HG03442 (cell line): ENCODE results near the gene TDG.

Source experiments
- ATAC-seq: cut with Tn5 transposase; IDR thresholded peaks from one replicate; pipeline ENCODE4 v1.9.1; 2021; ENCODE audit warnings: mild to moderate bottlenecking, moderate library complexity; ENCODE audit not compliant: unreplicated experiment

TDG gene

GRCh38 chr12:103965590-103966504 lies at the start of gene TDG:
Gene TDG (plus strand): TSS chr12:103965872. CDS start chr12:103966038, 166 bp downstream.
- peak; percentile 94 for ATAC-seq

DNA sequence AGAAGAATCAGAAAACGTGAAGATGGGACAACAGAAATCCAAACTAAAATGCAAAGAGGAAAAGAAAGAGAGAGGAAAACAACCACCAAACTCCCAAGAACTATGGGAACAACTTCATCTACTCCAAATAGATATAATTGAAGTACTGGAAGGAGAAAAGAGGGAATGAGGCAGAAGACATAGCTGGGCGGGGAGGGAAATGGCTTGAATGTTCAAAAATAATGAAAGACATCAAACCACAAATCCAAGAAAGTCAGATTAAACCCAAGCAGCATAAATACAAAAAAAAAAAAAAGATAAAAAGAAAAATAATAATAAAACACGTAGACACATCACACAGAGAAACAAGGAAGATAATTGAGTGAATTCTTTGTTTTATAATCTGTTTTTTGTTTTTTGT lies 47.8 kb upstream of the TDG start:
- no peak for ATAC-seq

GRCh38 chr12:103924761-103925641 lies 40.7 kb upstream of the TDG start:
- ATAC-seq, result peak; percentile 44

- no peak for ATAC-seq
Observed at GRCh38 chr12:103928682-103929045, 37.0 kb upstream of the TDG start.

GRCh38 chr12:103929046-103929783 lies 36.5 kb upstream of the TDG start:
- ATAC-seq, result peak; percentile 14

DNA sequence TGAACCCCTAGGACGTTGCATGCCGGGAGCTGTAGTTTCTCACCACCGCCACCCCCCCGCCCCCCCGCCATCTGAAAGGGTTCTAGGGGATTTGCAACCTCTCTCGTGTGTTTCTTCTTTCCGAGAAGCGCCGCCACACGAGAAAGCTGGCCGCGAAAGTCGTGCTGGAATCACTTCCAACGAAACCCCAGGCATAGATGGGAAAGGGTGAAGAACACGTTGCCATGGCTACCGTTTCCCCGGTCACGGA lies 36.0 kb upstream of the TDG start:
- ATAC-seq, result no peak

DNA sequence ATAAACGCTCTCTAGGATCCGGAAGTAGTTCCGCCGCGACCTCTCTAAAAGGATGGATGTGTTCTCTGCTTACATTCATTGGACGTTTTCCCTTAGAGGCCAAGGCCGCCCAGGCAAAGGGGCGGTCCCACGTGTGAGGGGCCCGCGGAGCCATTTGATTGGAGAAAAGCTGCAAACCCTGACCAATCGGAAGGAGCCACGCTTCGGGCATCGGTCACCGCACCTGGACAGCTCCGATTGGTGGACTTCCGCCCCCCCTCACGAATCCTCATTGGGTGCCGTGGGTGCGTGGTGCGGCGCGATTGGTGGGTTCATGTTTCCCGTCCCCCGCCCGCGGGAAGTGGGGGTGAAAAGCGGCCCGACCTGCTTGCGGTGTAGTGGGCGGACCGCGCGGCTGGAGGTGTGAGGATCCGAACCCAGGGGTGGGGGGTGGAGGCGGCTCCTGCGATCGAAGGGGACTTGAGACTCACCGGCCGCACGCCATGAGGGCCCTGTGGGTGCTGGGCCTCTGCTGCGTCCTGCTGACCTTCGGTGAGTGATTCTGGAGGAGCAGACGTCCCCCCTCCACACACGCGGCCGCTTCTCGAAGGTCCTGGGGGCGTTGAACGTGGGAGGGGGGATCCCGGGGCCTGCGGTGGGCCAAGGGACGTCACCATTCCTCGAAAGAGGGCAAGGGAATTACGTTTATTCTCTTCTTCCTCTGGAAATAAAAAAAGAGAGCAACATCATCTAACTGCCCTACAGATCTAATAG lies 35.5 kb upstream of the TDG start, which contains the start of gene HSP90B1:
Gene HSP90B1 (plus strand): TSS at position 377 of the 753 bp plus-strand sequence. CDS start 106 bp downstream, at position 483.
- ATAC-seq, result peak; percentile 64

- ATAC-seq, result no peak
Observed at GRCh38 chr12:103930787-103931735, 34.6 kb upstream of the TDG start.

DNA sequence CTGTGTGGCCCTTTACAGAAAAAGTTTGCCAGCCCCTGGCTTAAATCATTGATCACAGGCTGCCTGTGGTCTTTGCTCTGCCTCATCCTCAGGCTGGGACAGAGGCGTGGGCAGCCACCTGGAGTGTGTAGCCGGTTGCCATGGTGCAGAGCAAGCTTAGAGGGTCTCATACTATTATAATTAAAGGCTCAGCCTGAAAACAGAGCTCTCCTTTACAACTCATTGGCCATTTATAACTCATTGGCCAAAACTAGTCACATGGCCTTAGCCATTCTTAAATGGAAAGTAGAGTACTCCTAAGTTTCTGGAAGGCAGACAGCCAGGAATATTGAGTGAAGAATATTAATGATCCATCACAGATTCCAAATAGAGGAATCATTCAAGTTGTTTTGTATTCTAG lies 32.4 kb upstream of the TDG start:
- no peak for ATAC-seq

GRCh38 chr12:103936679-103937078 lies 29.0 kb upstream of the TDG start:
- ATAC-seq, result no peak

DNA sequence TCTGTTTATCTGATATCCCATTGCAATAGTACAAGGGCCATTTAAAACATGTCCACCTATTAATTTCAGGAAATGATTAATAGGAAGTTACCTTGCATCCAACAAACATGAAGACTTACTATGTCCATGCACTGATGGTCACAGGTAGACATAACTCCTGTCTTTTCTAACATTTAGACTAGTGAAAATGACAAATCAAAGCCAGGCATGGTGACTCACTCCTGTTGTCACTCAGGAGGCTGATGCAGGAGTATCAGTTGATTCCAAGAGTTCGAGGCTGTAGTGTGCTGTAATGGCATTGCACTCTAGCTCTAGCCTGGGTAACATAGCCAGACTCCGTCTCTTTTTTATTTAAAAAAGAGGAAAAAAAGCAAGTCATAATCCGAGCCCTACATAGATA lies 20.7 kb upstream of the TDG start:
- ATAC-seq, result no peak

DNA sequence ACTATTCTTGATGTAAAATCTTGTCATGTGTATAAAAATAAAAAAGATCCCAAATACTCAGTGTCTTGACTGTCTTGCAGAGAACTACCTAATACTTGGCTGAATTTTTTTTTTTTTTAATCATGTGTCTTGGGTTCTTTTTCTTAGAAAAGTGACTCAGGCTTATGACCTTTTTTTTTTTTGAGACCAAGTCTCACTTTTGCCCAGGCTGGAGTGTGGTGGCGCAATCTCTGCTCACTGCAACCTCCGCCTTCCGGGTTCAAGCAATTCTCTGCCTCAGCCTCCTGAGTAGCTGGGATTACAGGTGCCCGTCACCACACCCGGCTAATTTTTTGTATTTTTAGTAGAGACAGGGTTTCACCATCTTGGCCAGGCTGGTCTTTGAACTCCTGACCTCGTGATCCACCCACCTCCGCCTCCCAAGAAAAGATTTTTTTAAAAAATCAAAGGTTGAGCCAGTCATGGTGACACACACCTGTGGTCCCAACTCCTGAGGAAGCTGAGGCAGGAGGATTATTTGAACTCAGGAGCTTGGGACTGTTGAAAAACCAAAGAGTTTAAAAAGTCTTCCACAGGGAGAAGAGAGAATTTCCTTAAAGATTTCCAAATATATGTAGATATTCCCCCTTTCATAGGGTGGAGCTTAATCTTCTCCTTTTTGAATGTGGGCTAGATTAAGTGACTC lies 17.7 kb upstream of the TDG start:
- ATAC-seq, result no peak

DNA sequence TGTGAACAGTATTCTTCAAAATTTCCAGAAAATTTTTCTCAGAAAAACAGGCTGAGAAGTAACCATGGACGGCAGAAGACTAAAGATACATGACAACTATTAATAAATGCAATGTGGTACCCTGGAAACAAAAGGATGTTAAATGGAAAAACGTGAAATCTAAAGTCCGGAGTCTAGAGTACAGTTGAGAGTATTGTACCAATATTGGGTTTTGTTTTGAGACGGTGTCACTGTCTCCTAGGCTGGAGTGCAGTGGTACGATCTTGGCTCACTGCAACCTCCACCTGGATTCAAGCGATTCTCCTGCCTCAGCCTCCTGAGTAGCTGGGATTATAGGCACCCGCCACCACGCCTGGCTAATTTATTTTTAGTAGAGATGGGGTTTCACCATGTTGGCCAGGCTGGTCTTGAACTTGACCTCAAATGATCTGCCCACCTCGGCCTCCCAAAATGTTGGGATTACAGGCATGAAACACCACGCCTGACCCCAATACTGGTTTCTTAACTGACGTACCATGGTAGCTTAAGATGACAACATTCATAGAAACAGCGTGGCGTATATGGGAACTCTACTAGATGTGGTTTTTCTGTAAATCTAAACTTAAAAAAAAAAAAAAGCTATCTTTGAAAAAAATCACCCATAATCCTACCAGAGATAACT lies 16.8 kb upstream of the TDG start:
- ATAC-seq, result no peak

DNA sequence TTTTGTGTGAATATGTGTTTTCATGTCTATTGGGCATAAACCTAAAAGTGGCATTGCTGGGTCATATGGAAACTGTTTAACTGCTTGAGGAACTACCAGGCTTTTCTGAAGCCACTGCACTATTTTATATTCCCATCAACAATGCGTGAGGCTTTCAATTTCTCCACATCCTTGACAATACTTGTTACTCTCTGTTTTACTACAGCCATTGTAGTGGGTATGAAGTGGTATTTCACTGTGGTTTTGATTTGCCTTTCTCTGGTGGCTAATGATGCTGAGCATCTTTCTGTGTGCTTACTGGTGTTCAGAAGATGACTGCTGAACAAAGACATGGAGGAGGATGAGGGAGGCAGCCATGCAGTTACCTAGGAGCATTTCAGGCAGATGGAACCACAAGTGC lies 13.2 kb upstream of the TDG start:
- no peak for ATAC-seq

DNA sequence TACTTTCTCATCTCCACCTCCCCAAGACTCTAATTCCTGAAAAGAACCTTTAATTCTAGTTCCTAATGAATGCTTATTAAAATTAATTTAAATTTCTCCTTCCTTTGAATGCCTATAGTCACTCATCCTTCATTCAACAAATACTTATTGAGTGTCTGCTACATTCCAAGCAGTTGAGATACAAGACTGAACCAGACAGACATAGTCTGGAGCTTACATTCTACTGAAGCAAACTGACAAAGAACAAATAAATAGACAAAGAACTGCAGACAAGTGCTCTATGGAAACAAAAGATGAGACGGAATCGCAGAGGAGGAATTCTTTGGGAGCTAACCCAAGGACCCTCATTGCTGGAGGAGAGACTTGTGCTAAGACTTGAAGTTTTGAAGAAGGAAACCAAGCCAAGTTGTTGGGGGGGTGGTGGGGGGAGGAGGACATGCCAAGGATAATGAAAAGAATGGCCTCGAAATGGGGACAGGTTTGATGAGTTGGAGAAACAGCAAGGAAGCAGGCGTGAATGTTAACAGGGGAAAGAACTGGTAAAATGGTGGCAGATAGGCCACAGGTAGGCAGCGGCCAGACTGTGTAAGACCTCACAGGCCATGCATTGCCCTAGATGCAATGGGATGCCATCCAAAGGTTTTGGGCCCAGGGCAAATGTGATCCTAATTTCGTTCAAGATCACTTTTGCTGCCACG lies 9.7 kb upstream of the TDG start:
- no peak for ATAC-seq

GRCh38 chr12:103956509-103957027 lies 9.1 kb upstream of the TDG start:
- ATAC-seq, result peak; percentile 31

DNA sequence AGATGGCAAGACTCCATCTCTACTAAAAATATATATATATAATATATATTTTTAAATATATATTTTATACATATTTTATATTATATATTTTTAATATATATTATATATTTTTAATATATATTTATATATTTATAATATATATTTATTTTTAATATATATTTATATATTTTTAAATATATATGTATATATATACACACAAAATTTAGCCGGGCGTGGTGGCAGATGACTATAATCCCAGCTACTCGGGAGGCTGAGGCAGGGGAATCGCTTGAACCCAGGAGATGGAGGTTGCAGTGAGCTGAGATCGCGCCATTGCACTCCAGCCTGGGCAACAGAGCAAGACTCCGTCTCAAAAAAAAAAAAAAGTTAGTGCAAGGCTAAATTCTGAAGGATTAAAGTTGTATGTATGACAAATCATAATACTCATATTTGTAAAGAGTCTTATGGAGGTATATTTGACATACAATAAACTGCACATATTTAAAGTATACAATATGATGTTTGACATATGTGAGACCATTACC lies 7.7 kb upstream of the TDG start:
- ATAC-seq, result no peak
